ENCODE measurements around the gene TPCN2. TPM values are rescaled to one million over a fixed set of nuclear protein-coding genes. Genes with fewer than 3 reads are reported as not detected.
A peak's percentile ranks its signal among the peaks of the same experiment; 100 is the strongest.

Gene TPCN2
- total and polyA plus RNA-seq, 9 of the 15 experiments (the other 6 are each of a cell fraction or from before 2014, with no cell fraction given) = 0.66 to 10.2 (median 4.6) TPM

DNA sequence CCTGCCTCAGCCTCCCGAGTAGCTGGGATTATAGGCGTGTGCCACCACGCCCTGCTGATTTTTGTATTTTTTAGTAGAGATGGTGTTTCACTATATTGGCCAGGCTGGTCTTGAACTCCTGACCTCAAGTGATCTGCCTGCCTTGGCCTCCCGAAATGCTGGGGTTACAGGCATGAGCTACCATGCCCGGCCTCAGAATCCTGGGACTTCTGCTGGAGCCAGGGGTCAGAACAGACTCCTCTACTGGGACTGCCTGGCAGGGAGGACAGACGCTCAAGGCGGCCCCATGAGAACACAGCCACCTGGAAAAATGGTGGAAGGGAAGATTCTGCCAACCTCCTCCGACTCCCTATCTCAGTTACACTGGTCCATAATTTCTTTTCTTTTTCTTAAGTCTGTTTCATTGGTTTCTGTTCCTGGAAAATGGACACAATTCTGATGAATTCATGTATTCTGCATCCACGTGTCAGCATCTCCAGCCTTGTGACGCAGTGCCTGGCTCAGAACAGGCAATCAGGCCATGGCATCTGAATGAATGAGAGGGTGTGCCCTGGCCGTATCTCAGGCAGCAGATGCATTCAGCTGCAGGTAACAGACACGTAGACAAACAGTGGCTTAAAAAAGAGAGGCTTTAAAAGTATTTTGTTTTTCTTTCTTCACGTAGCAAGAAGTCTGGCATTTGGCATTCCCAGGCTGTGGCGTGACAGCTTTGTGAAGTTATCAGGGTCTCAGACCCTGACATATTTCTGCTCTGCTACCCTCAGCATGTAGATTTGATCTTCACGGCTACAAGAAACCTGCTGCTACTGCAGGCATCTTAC lies 111.8 kb downstream of the TPCN2 start (continued):
- TF ChIP-seq, protein P1, sequence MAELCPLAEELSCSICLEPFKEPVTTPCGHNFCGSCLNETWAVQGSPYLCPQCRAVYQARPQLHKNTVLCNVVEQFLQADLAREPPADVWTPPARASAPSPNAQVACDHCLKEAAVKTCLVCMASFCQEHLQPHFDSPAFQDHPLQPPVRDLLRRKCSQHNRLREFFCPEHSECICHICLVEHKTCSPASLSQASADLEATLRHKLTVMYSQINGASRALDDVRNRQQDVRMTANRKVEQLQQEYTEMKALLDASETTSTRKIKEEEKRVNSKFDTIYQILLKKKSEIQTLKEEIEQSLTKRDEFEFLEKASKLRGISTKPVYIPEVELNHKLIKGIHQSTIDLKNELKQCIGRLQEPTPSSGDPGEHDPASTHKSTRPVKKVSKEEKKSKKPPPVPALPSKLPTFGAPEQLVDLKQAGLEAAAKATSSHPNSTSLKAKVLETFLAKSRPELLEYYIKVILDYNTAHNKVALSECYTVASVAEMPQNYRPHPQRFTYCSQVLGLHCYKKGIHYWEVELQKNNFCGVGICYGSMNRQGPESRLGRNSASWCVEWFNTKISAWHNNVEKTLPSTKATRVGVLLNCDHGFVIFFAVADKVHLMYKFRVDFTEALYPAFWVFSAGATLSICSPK (IDR thresholded peaks at IDR 0.05; ENCODE audit: borderline replicate concordance) = no peak
- TF ChIP-seq ZNF507 (tag; conservative IDR thresholded peaks at IDR 0.05) (no peak), KLF1 (tag; IDR thresholded peaks at IDR 0.05) (0 out of 2 replicates have a peak, but pooled peaks have one; percentile 18), GATA2 (CRISPR knock-in tag; IDR thresholded peaks at IDR 0.05) (peak; percentile 53; the same call in 1 of the 2 replicates), TEAD2 (tag; IDR thresholded peaks at IDR 0.05) (no peak), RBM14 (IDR thresholded peaks at IDR 0.05; ENCODE audit: borderline replicate concordance, insufficient read depth, low read depth, low read length) (no peak), CBFA2T3 (IDR thresholded peaks at IDR 0.05) (peak; percentile 77), TAL1 (IDR thresholded peaks at IDR 0.05) (peak; percentile 67), IFI16 (CRISPR knock-in tag; IDR thresholded peaks at IDR 0.05) (no peak), CCAR2 (IDR thresholded peaks at IDR 0.05; ENCODE audit: low read depth, low read length) (no peak), TCF3 (CRISPR knock-in tag; IDR thresholded peaks at IDR 0.05) (peak; percentile 74), ARID1B (IDR thresholded peaks at IDR 0.05) (peak; percentile 72), MYC (IDR thresholded peaks at IDR 0.05; ENCODE audit: low read depth, low read length) (peak; percentile 50; the same call in 1 of the 2 replicates), MYC (CRISPR knock-in tag; IDR thresholded peaks at IDR 0.05; ENCODE audit: borderline replicate concordance, low read depth) (no peak), ETV5 (CRISPR knock-in tag; IDR thresholded peaks at IDR 0.05; ENCODE audit: low read depth) (no peak), ZNF316 (IDR thresholded peaks at IDR 0.05) (no peak), SMARCA5 (IDR thresholded peaks at IDR 0.05) (no peak), EP300 (IDR thresholded peaks at IDR 0.05; ENCODE audit: low read length) (0 out of 2 replicates have a peak, but pooled peaks have one; percentile 21), ZNF766 (CRISPR knock-in tag; conservative IDR thresholded peaks at IDR 0.05) (0 out of 2 replicates have a peak, but pooled peaks have one; percentile 21), PHB2 (IDR thresholded peaks at IDR 0.05; ENCODE audit: low read depth) (no peak), ZSCAN29 (IDR thresholded peaks at IDR 0.05) (no peak), ATF1 (CRISPR knock-in tag; IDR thresholded peaks at IDR 0.05) (no peak), ATF1 (tag; IDR thresholded peaks at IDR 0.05) (peak; percentile 60), CREM (IDR thresholded peaks at IDR 0.05; ENCODE audit: low read depth) (peak; percentile 44; the same call in 1 of the 2 replicates), RBM17 (IDR thresholded peaks at IDR 0.05; ENCODE audit: borderline replicate concordance, low read depth, low read length) (no peak), CBFA2T2 (conservative IDR thresholded peaks at IDR 0.05) (peak; percentile 54)
- TF ChIP-seq, protein P2, sequence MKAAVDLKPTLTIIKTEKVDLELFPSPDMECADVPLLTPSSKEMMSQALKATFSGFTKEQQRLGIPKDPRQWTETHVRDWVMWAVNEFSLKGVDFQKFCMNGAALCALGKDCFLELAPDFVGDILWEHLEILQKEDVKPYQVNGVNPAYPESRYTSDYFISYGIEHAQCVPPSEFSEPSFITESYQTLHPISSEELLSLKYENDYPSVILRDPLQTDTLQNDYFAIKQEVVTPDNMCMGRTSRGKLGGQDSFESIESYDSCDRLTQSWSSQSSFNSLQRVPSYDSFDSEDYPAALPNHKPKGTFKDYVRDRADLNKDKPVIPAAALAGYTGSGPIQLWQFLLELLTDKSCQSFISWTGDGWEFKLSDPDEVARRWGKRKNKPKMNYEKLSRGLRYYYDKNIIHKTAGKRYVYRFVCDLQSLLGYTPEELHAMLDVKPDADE (conservative IDR thresholded peaks at IDR 0.05; ENCODE audit: control insufficient read depth, low read depth, low read length) = no peak
- TF ChIP-seq, protein P3, sequence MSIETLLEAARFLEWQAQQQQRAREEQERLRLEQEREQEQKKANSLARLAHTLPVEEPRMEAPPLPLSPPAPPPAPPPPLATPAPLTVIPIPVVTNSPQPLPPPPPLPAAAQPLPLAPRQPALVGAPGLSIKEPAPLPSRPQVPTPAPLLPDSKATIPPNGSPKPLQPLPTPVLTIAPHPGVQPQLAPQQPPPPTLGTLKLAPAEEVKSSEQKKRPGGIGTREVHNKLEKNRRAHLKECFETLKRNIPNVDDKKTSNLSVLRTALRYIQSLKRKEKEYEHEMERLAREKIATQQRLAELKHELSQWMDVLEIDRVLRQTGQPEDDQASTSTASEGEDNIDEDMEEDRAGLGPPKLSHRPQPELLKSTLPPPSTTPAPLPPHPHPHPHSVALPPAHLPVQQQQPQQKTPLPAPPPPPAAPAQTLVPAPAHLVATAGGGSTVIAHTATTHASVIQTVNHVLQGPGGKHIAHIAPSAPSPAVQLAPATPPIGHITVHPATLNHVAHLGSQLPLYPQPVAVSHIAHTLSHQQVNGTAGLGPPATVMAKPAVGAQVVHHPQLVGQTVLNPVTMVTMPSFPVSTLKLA (conservative IDR thresholded peaks at IDR 0.05) = peak in 1 of 2 experiments; percentile 70; a peak in 2 of 4 replicates

All from K562 (cell line).